Lung (tissue), 12 donors: ENCODE data around the gene HLA-DMB. TPM values are rescaled to one million over a fixed set of nuclear protein-coding genes. Genes with fewer than 3 reads are reported as not detected.

Experiments used
- ATAC-seq: fragments of 200-7000 bp; cut with Tn5 transposase; one replicate; pipeline ENCODE4 v1.9.1; 2020; ENCODE audit warnings: moderate number of reproducible peaks; ENCODE audit not compliant: insufficient read depth, low FRiP score
- DNase-seq, 3 donors: peaks; one replicate each; pipeline ENCODE4 v3.0.0-alpha.2; 2013 to 2017
- H3K27ac ChIP-seq, 2 donors: one replicate each; pipeline ENCODE4 v1.5.1; 2013; ENCODE audit warnings: mild to moderate bottlenecking in 2 of 2, moderate library complexity in 2 of 2, control low read depth in 1 of 2, inconsistent platforms in 1 of 2, low read depth in 1 of 2, low read length in 1 of 2
- H3K27me3 ChIP-seq, 3 donors: one replicate each; pipeline ENCODE4 v1.5.1; 2013; ENCODE audit warnings: low read length in 2 of 3; ENCODE audit not compliant: control insufficient read depth in 3 of 3, insufficient read depth in 3 of 3
- H3K36me3 ChIP-seq, 4 donors: one replicate each; pipeline ENCODE4 v1.5.1; 2013; ENCODE audit warnings: low read length in 4 of 4, mild to moderate bottlenecking in 1 of 4, moderate library complexity in 1 of 4; ENCODE audit not compliant: control insufficient read depth in 4 of 4, insufficient read depth in 4 of 4
- H3K4me1 ChIP-seq, 5 donors: one replicate each; pipeline ENCODE4 v1.5.1; 2013; ENCODE audit warnings: low read length in 5 of 5, mild to moderate bottlenecking in 2 of 5, moderate library complexity in 1 of 5; ENCODE audit not compliant: control insufficient read depth in 5 of 5, insufficient read depth in 5 of 5
- H3K4me3 ChIP-seq: one replicate; pipeline ENCODE4 v1.5.1; 2013; ENCODE audit warnings: mild to moderate bottlenecking, control low read depth, moderate library complexity
- H3K9ac ChIP-seq, 2 donors: one replicate each; pipeline ENCODE4 v1.5.1; 2013; ENCODE audit warnings: low read length in 2 of 2, control low read depth in 1 of 2; ENCODE audit not compliant: insufficient read depth in 1 of 2
- H3K9me3 ChIP-seq, 4 donors: one replicate each; pipeline ENCODE4 v1.5.1; 2013; ENCODE audit warnings: low read length in 3 of 4, mild to moderate bottlenecking in 1 of 4, moderate library complexity in 1 of 4; ENCODE audit not compliant: control insufficient read depth in 4 of 4, insufficient read depth in 3 of 4
- CTCF ChIP-seq: IDR thresholded peaks from 2 replicates; pipeline ENCODE4 v1.5.1; 2012; ENCODE audit warnings: mild to moderate bottlenecking; ENCODE audit errors: control extremely low read depth, extremely low read depth
- WGBS, 2 donors: extraction: QIAGEN DNeasy Blood & Tissue Kit; methylation state at CpG; one replicate each; pipeline ENCODE4 v1.1.7; 2013; 5-methylcytosine and 5-hydroxymethylcytosine counted together
- polyA plus RNA-seq, 2 donors: library from polyadenylated mRNA; stranded (reverse); fragments of 200-250 nt; gene quantifications; one replicate each; pipeline ENCODE4 v1.2.1, GENCODE V29; 2013
- total RNA-seq, 2 donors: library from RNA; depleted of rRNA in 1 of 2; stranded (reverse); fragments of >200 nt in 1 of 2; gene quantifications; one replicate each; pipeline ENCODE4 v1.2.1, GENCODE V29; 2014 to 2021
- donor health status: control.
- donor health status: control.
- donor health status: Bipolar disorder and iron deficiency.
- donor health status: healthy.
- donor health status: DM: yes; HTN: yes; CAD: no.

Gene HLA-DMB
- total and polyA plus RNA-seq, 4 donors: 42.3 to 76.7 (median 51.1) TPM

GRCh38 chr6:32946893-32947292 lies 6.1 kb upstream of the HLA-DMB start:
- H3K9ac ChIP-seq: no peak overlapping the region
- no peak overlapping the region for H3K27ac ChIP-seq
- peaks cover 0 to 2% (median 0%) of the 10 kb centered on the region in 3 donors for H3K27me3 ChIP-seq
- no peak for ATAC-seq
- H3K4me3 ChIP-seq: no peak overlapping the region
- DNase-seq: no peak
- H3K36me3 ChIP-seq: peaks cover 0 to 3% (median 0%) of the 10 kb centered on the region in 4 donors
- peaks cover 0 to 13% (median 0%) of the 10 kb centered on the region in 5 donors for H3K4me1 ChIP-seq
- no peak for TF ChIP-seq CTCF
- H3K9me3 ChIP-seq: no peaks in the 10 kb centered on the region

GRCh38 chr6:32945953-32946352 lies 5.1 kb upstream of the HLA-DMB start:
- H3K9me3 ChIP-seq: no peaks in the 10 kb centered on the region
- H3K27ac ChIP-seq: no peak overlapping the region
- H3K4me3 ChIP-seq: no peak overlapping the region
- DNase-seq (no peak), ATAC-seq (no peak)
- peaks cover 0 to 3% (median 0%) of the 10 kb centered on the region in 4 donors for H3K36me3 ChIP-seq
- TF ChIP-seq CTCF: no peak
- H3K27me3 ChIP-seq: peaks cover 0 to 2% (median 0%) of the 10 kb centered on the region in 3 donors
- peaks cover 0 to 10% (median 0%) of the 10 kb centered on the region in 5 donors for H3K4me1 ChIP-seq
- no peak overlapping the region for H3K9ac ChIP-seq

- TF ChIP-seq CTCF: no peak
- H3K27ac ChIP-seq: peak overlapping the region in 1 of 2 donors; percentile 85
- H3K36me3 ChIP-seq: peaks cover 0 to 3% (median 0%) of the 10 kb centered on the region in 4 donors
- 36 to 55% methylated on average over 9 of the region's 9 CpGs for WGBS, 2 donors
- no peak overlapping the region for H3K9ac ChIP-seq
- H3K27me3 ChIP-seq: peaks cover 0 to 7% (median 0%) of the 10 kb centered on the region in 3 donors
- no peak overlapping the region for H3K4me3 ChIP-seq
- peaks cover 0 to 10% (median 0%) of the 10 kb centered on the region in 5 donors for H3K4me1 ChIP-seq
- ATAC-seq (no peak), DNase-seq (peak in 2 of 3 donors; percentile 28 to 65)
- H3K9me3 ChIP-seq: no peaks in the 10 kb centered on the region
These were observed 4.4 kb upstream of the HLA-DMB start for GRCh38 chr6:32945108-32945760.
